PC-9 (cell line): ENCODE results near the gene PHLDA1. TPM values are rescaled to one million over a fixed set of nuclear protein-coding genes. Genes with fewer than 3 reads are reported as not detected.

ENCODE experiments used
- BruUV-seq: library from RNA; stranded (reverse); fragments of 400-500 nt; replicated peaks from 2 replicates; lab custom pipeline; 2021; lab: Mats Ljungman, UMichigan
- CTCF ChIA-PET: fragments of 300-600 bp; sonication (Branson Sonifier 250); formaldehyde crosslinking; loops from one replicate; lab custom pipeline; 2022; ENCODE audit warnings: antibody characterized with exemption; lab: Charles Lee
- POLR2A ChIA-PET: fragments of 300-600 bp; sonication (Branson Sonifier 250); formaldehyde crosslinking; loops from one replicate; lab custom pipeline; 2022; ENCODE audit warnings: antibody characterized with exemption; ENCODE audit not compliant: unreplicated experiment; lab: Charles Lee
- DNase-seq, 2 experiments: peaks; one replicate each; pipeline versions ENCODE4 v3.0.0 to v3.0.0-alpha.2; 2015 to 2022; ENCODE audit warnings: mixed read lengths in 1 of 2
- H2AFZ ChIP-seq: fragments of 200-600 bp; sonication (generic); 2 replicates; pipeline ENCODE4 v1.8.1; 2017; ENCODE audit warnings: antibody characterized with exemption
- H3F3A ChIP-seq: fragments of 200-600 bp; sonication (generic); 2 replicates; pipeline ENCODE4 v1.8.1; 2017; ENCODE audit warnings: antibody characterized with exemption, mild to moderate bottlenecking, low read depth; ENCODE audit not compliant: insufficient read depth
- H3K27ac ChIP-seq: fragments of 200-600 bp; sonication (generic); 2 replicates; pipeline ENCODE4 v1.6.1; 2016; ENCODE audit warnings: mixed run types
- H3K27me3 ChIP-seq: fragments of 200-600 bp; sonication (generic); 2 replicates; pipeline ENCODE4 v1.6.1; 2016; ENCODE audit warnings: low read depth, mixed run types; ENCODE audit not compliant: insufficient read depth
- H3K36me3 ChIP-seq: fragments of 200-600 bp; sonication (generic); 2 replicates; pipeline ENCODE4 v1.6.1; 2016; ENCODE audit warnings: low read depth, mixed run types
- H3K4me1 ChIP-seq: fragments of 200-600 bp; sonication (generic); replicated peaks from 2 replicates; pipeline ENCODE4 v1.6.1; 2016; ENCODE audit warnings: mixed run types; ENCODE audit not compliant: insufficient read depth
- H3K4me2 ChIP-seq: fragments of 200-600 bp; sonication (generic); 2 replicates; pipeline ENCODE4 v1.6.1; 2017; ENCODE audit warnings: mixed run types
- H3K4me3 ChIP-seq: fragments of 200-600 bp; sonication (generic); 2 replicates; pipeline ENCODE4 v1.6.1; 2016; ENCODE audit warnings: mixed run types
- H3K79me2 ChIP-seq: fragments of 200-600 bp; sonication (generic); 2 replicates; pipeline ENCODE4 v1.6.1; 2017; ENCODE audit warnings: low read depth, mixed run types
- H3K9me2 ChIP-seq: fragments of 200-600 bp; sonication (generic); 2 replicates; pipeline ENCODE4 v1.8.1; 2017; ENCODE audit warnings: mild to moderate bottlenecking; ENCODE audit not compliant: insufficient read depth
- H3K9me3 ChIP-seq: fragments of 200-600 bp; sonication (generic); 2 replicates; pipeline ENCODE4 v1.8.1; 2016; ENCODE audit warnings: low read depth; ENCODE audit not compliant: insufficient read depth
- H4K20me1 ChIP-seq: fragments of 200-600 bp; sonication (generic); 2 replicates; pipeline ENCODE4 v1.8.1; 2017; ENCODE audit not compliant: insufficient read depth
- CTCF ChIP-seq: fragments of 200-600 bp; sonication (generic); conservative IDR thresholded peaks from 2 replicates; pipeline ENCODE4 v1.6.1; 2017; ENCODE audit warnings: mixed run types, antibody characterized with exemption, mild to moderate bottlenecking, moderate library complexity
- EZH2 ChIP-seq: fragments of 200-600 bp; sonication (generic); IDR thresholded peaks from 2 replicates; pipeline ENCODE4 v1.8.0; 2017; ENCODE audit warnings: antibody characterized with exemption, low read depth
- intact Hi-C: fragments of 100-400 bp; cut with micrococcal nuclease; formaldehyde crosslinking; loops from one replicate; pipeline ENCODE4 v1.10.0; 2022; ENCODE audit not compliant: unreplicated experiment
- total RNA-seq: library from RNA; stranded (reverse); gene quantifications from 2 replicates; pipeline ENCODE4 v1.2.3, GENCODE V29; 2021

Gene PHLDA1
- total RNA-seq, 1 experiment from 2014 or later = 38.3 TPM

DNA sequence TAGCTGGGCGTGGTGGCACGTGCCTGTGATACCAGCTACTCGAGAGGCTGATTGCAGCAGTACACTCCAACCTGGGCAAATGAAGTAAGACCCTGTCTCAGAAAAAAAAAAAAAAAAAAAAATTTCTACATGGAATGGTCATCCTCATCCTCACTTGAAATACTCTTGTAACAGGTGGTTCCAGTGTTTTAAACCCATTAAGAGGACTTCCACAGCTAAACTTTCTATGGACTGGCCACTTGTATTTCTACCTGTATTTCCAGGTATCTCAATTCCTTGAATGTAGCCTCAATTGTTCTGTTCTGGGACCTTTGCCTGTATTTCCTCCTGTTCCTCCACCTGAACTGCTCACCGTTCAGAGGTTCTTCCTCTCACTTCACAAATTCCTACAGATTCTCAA is 11.8 kb upstream of the PHLDA1 start:
- Histone ChIP-seq H3K4me2 (no peak overlapping the region), H3K27ac (no peak overlapping the region), H3K27me3 (no peaks in the 10 kb centered on the region), H3K79me2 (no peaks in the 10 kb centered on the region), H3K4me1 (peaks cover 10% of the 10 kb centered on the region; the same call in 1 of the 2 replicates), H2AFZ (no peak overlapping the region), H3K9me3 (no peaks in the 10 kb centered on the region), H4K20me1 (no peaks in the 10 kb centered on the region), H3K36me3 (peaks cover 9% of the 10 kb centered on the region), H3K4me3 (no peak overlapping the region), H3K9me2 (no peaks in the 10 kb centered on the region), H3F3A (peaks cover 65% of the 10 kb centered on the region; the same call in 1 of the 2 replicates)
- intact Hi-C loops = no loop called here
- no peak for DNase-seq
- BruUV-seq = no TSS peak
- ChIA-PET POLR2A (no interaction called here), CTCF (no interaction called here)
- no peak for TF ChIP-seq EZH2
- no peak for TF ChIP-seq CTCF

DNA sequence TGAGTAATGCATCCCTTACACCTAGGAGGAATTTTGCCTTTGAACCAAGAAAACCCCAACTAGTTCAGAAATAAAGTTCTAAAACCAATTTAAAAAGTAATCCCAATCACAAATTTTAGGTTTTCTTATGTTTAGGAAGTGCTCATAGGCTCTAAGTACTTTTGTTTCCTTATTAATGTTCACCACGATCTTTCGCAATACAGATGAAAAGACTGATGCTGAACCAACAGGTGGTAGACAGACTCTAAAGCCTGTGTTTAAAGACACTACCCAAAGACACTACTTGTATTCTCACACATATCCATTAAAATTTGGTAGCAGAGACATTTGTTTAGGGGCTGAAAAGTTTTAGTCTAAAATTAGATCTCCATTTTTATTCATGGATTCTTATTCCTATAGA is 10.6 kb upstream of the PHLDA1 start:
- no peak overlapping the region for H2AFZ ChIP-seq
- H3K36me3 ChIP-seq = peaks cover 5% of the 10 kb centered on the region
- H3F3A ChIP-seq = peaks cover 66% of the 10 kb centered on the region; the same call in 1 of the 2 replicates
- H3K4me2 ChIP-seq = no peak overlapping the region
- no peak for DNase-seq
- no peaks in the 10 kb centered on the region for H4K20me1 ChIP-seq
- H3K27ac ChIP-seq = no peak overlapping the region
- H3K4me1 ChIP-seq = peaks cover 11% of the 10 kb centered on the region; the same call in 1 of the 2 replicates
- H3K4me3 ChIP-seq = no peak overlapping the region
- no TSS peak for BruUV-seq
- CTCF ChIA-PET = no interaction called here
- POLR2A ChIA-PET = no interaction called here
- no peaks in the 10 kb centered on the region for H3K27me3 ChIP-seq
- TF ChIP-seq EZH2 (no peak), CTCF (no peak)
- H3K9me2 ChIP-seq = no peaks in the 10 kb centered on the region
- no peaks in the 10 kb centered on the region for H3K79me2 ChIP-seq
- intact Hi-C loops = no loop called here
- no peaks in the 10 kb centered on the region for H3K9me3 ChIP-seq

- Histone ChIP-seq H3K4me1 (peaks cover 11% of the 10 kb centered on the region; the same call in 1 of the 2 replicates), H3K27ac (no peak overlapping the region), H3K9me3 (no peaks in the 10 kb centered on the region), H3K27me3 (no peaks in the 10 kb centered on the region), H3K4me3 (no peak overlapping the region), H3K79me2 (no peaks in the 10 kb centered on the region), H2AFZ (no peak overlapping the region), H4K20me1 (no peaks in the 10 kb centered on the region), H3F3A (peaks cover 61% of the 10 kb centered on the region; the same call in 1 of the 2 replicates), H3K4me2 (no peak overlapping the region), H3K9me2 (no peaks in the 10 kb centered on the region), H3K36me3 (no peaks in the 10 kb centered on the region; the same call in 1 of the 2 replicates)
- POLR2A ChIA-PET = no interaction called here
- DNase-seq = no peak
- CTCF ChIA-PET = no interaction called here
- BruUV-seq = no TSS peak
- TF ChIP-seq CTCF (no peak), EZH2 (no peak)
- intact Hi-C loops = no loop called here
These were observed 9.8 kb upstream of the PHLDA1 start for GRCh38 chr12:76041406-76041805.
